B cell (primary cell): ENCODE data around the gene ABHD17C.

ENCODE experiments used
- EZH2 ChIP-seq: IDR thresholded peaks from 2 replicates; pipeline ENCODE4 v1.6.1; 2012; ENCODE audit warnings: borderline replicate concordance, low read depth, mild to moderate bottlenecking, moderate library complexity, low read length; ENCODE audit not compliant: insufficient read depth, poor library complexity, severe bottlenecking
- TF ChIP-seq, protein P1 (sequence below): fragments of 200-600 bp; IDR thresholded peaks from one replicate; pipeline ENCODE4 v1.8.0; 2022; ENCODE audit warnings: antibody characterized with exemption, mild to moderate bottlenecking

DNA sequence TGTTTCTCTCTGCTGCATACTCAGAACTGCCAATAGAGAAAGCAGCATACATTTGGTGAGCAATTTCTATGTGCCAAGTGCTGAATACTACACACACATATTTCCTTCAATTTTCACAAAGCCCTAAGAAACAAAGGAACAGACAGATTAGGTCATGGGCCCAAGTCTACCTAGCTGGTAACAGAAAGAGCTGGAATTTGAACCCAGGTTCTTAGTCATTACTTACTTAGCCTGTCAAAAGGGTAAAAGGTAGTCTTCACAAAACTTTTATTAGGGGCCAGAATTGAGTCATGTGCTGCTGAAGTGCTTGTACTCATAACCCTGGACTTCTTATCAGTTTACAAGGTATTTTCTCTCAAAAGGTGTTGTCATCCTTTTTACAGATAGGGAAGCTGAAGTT, 10.4 kb upstream of the ABHD17C start:
- no peak for TF ChIP-seq EZH2
- TF ChIP-seq, protein P1, sequence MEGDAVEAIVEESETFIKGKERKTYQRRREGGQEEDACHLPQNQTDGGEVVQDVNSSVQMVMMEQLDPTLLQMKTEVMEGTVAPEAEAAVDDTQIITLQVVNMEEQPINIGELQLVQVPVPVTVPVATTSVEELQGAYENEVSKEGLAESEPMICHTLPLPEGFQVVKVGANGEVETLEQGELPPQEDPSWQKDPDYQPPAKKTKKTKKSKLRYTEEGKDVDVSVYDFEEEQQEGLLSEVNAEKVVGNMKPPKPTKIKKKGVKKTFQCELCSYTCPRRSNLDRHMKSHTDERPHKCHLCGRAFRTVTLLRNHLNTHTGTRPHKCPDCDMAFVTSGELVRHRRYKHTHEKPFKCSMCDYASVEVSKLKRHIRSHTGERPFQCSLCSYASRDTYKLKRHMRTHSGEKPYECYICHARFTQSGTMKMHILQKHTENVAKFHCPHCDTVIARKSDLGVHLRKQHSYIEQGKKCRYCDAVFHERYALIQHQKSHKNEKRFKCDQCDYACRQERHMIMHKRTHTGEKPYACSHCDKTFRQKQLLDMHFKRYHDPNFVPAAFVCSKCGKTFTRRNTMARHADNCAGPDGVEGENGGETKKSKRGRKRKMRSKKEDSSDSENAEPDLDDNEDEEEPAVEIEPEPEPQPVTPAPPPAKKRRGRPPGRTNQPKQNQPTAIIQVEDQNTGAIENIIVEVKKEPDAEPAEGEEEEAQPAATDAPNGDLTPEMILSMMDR = no peak
